GM12875 (cell line): Measurements from ENCODE around the gene TC2N.
A peak's percentile ranks its signal among the peaks of the same experiment; 100 is the strongest.

ENCODE experiments used
- H3K4me3 ChIP-seq: one replicate; pipeline ENCODE4 v1.5.1; 2011; ENCODE audit warnings: low read depth, low read length, control low read depth
- CTCF ChIP-seq: IDR thresholded peaks from 2 replicates; pipeline ENCODE4 v1.5.1; 2011; ENCODE audit warnings: low read depth, mild to moderate bottlenecking, control low read depth, inconsistent platforms, low read length, moderate library complexity, borderline replicate concordance; ENCODE audit not compliant: insufficient read depth

Gene TC2N

DNA sequence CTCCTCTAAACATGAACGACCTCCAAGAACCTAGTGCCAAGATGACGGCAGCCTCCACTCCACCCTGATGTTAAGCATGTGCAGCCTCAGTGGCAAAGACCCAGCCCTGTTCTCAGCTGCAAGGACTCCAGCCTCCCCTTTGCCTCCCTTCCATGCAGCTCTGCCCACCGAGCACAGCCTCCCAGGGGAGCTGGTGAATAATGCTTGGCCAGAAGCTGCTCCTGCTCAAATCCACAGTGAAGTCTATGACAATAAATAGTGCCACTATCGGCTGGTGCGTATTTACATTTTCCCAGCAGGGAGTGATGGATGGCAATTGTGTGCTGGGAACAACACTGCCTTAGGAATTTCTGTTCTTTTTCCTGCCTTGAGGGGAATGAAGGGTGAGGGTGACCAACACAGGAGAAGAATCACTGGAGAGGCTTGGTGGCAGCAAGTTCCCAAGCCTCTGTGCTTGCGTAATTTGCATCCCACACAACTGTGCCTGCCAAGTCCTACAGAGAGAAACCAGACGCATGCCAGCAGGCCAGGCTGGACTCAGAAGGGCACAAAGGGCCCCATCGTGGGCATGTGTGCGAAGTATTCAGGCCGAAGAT is 29.9 kb upstream of the TC2N start:
- no peak overlapping the region for H3K4me3 ChIP-seq
- no peak for TF ChIP-seq CTCF

GRCh38 chr14:91896419-91896818 is 29.1 kb upstream of the TC2N start:
- H3K4me3 ChIP-seq: no peak overlapping the region

GRCh38 chr14:91893669-91894068 is 26.3 kb upstream of the TC2N start:
- no peak for TF ChIP-seq CTCF
- no peak overlapping the region for H3K4me3 ChIP-seq

More at GRCh38 chr14:91896419-91896818, 29.1 kb upstream of the TC2N start:
- TF ChIP-seq CTCF: no peak

DNA sequence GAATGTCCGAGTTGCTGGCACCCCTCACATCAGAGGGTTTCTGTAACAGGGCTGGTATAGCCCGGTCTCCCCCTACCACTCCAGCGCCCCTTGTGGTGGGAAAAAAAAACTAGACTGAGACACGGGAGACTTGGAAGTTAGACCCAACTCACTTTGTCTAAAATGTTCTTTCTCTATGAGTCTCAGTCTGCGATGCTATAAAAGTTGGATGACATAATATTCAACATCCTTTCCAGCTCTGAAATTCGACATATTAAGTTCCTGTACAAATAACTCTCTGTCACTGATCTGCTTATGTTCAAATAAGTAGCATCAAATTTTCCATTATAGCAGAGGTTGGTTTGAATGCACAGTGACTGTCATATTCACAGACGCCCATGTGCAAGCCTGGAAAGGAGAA is 25.7 kb upstream of the TC2N start:
- peak; percentile 66 for TF ChIP-seq CTCF
- H3K4me3 ChIP-seq: no peak overlapping the region

DNA sequence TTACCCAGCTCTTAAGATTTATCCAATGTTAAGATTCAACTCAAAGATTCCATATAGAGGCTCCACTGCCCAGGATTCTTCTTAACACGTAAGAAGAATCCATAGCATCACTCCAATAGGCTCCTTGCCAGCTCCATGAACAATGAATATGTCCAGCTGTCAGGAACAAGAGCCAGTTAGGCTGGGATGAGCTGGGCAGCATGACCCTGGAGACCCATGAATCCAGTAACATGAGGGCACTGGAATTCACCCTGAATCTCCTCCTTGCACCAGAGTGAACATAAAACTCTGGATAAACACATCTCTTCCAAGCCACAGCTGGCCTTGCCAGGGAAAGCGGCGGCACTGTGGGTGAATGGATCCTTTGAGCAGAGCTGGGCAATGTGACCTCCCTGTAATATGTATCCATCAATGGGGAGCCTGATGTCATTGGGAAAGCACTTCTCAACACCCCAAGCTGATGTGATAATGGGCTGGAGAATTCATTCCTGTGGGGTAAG is 24.4 kb upstream of the TC2N start:
- H3K4me3 ChIP-seq: no peak overlapping the region
- TF ChIP-seq CTCF: no peak

- TF ChIP-seq CTCF: no peak
- H3K4me3 ChIP-seq: no peak overlapping the region
Observed at GRCh38 chr14:91891101-91891500, 23.8 kb upstream of the TC2N start.

DNA sequence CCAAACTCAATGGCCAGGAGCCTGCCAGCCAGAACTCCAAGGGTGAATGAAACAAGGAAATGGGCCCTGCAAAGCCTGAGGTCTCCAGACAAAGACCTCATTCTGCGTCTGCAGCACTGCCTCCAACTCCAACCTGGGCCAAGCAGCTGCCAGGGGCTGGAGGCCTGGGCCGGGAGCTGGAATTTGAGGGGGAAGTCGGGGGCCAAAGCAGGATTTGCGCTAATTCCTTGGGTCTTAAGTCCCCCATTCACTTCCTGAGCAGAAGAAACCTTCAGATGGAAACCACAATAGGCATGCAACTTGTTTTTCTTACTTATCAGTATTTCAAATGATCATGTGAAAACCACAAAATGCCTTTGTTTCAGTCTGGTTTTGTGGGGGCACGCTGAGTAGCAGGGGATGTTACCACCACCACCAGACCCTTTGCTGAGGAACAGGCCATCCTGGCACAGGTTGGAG is 23.0 kb upstream of the TC2N start:
- no peak overlapping the region for H3K4me3 ChIP-seq
- TF ChIP-seq CTCF: no peak
